Esophagus muscularis mucosa (tissue), 4 donors: ENCODE data around the gene NUP210. TPM values are rescaled to one million over a fixed set of nuclear protein-coding genes. Genes with fewer than 3 reads are reported as not detected.

Source experiments
- DNase-seq: peaks from one replicate; pipeline ENCODE4 v3.0.0-alpha.2; 2017; ENCODE audit errors: extremely low spot score
- H3K27ac ChIP-seq, 4 donors: fragments of 200-600 bp; sonication (generic); replicated peaks in 1 of 4; 1 replicate in 3 of 4; 2 replicates in 1 of 4; pipeline ENCODE4 v1.5.1; 2016 to 2019; ENCODE audit warnings: mild to moderate bottlenecking in 1 of 4
- H3K27me3 ChIP-seq, 4 donors: fragments of 200-600 bp; sonication (generic); one replicate each; pipeline versions ENCODE4 v1.5.1 to v1.6.0; 2016 to 2019
- H3K36me3 ChIP-seq, 4 donors: fragments of 200-600 bp; sonication (generic); one replicate each; pipeline ENCODE4 v1.5.1; 2016 to 2019
- H3K4me1 ChIP-seq, 4 donors: fragments of 200-600 bp; sonication (generic); one replicate each; pipeline ENCODE4 v1.5.1; 2016 to 2019
- H3K4me3 ChIP-seq, 4 donors: fragments of 200-600 bp; sonication (generic); 1 replicate in 2 of 4; 2 replicates in 2 of 4; pipeline ENCODE4 v1.5.1; 2016 to 2019; ENCODE audit warnings: mild to moderate bottlenecking in 4 of 4, moderate library complexity in 1 of 4
- H3K9me3 ChIP-seq, 4 donors: fragments of 200-600 bp; sonication (generic); 1 replicate in 3 of 4; 2 replicates in 1 of 4; pipeline ENCODE4 v1.5.1; 2016 to 2019
- EP300 ChIP-seq: sonication (generic); formaldehyde crosslinking; IDR thresholded peaks from one replicate; pipeline ENCODE4 v1.6.1; 2017; ENCODE audit warnings: antibody characterized with exemption
- POLR2A ChIP-seq: fragments of 450-650 bp; IDR thresholded peaks from one replicate; pipeline ENCODE4 v1.6.1; 2017; ENCODE audit warnings: antibody characterized with exemption, moderate library complexity, mild to moderate bottlenecking, low read depth
- POLR2AphosphoS5 ChIP-seq, 2 donors: sonication (generic); formaldehyde crosslinking; IDR thresholded peaks; one replicate each; pipeline ENCODE4 v1.6.1; 2017; ENCODE audit warnings: antibody characterized with exemption in 2 of 2
- WGBS: methylation state at CpG from one replicate; pipeline ENCODE4 v1.1.5; 2018; 5-methylcytosine and 5-hydroxymethylcytosine counted together
- intact Hi-C: fragments of 100-400 bp; cut with DNase I; formaldehyde crosslinking; loops from one replicate; pipeline ENCODE4 v1.15.1; 2023
- total RNA-seq, 4 donors: library from RNA; depleted of rRNA; stranded (reverse); fragments of >200 nt; gene quantifications; one replicate each; pipeline versions ENCODE4 v1.1.0 to v1.2.1, GENCODE V29; 2016
- TF ChIP-seq, protein P1 (sequence below), 3 experiments: fragments of 200-600 bp in 2 of 3; fragments of 450-650 bp in 1 of 3; sonication (generic) in 2 of 3; IDR thresholded peaks; one replicate each; pipeline ENCODE4 v1.5.1; 2017 to 2019; ENCODE audit warnings: antibody characterized with exemption in 3 of 3, mild to moderate bottlenecking in 2 of 3, moderate library complexity in 1 of 3

Gene NUP210
- total RNA-seq, 4 donors from 2014 or later: 2.5 to 5.2 (median 4.2) TPM

- H3K9me3 ChIP-seq: peaks cover 0 to 15% (median 13%) of the 10 kb centered on the region in 4 donors
- no peak overlapping the region for H3K4me3 ChIP-seq
Observed at GRCh38 chr3:13405614-13406013, 14.5 kb downstream of the NUP210 start.

GRCh38 chr3:13404626-13405452 lies 15.3 kb downstream of the NUP210 start:
- Histone ChIP-seq H3K4me3 (no peak overlapping the region), H3K4me1 (no peaks in the 10 kb centered on the region), H3K27ac (no peak overlapping the region), H3K9me3 (peaks cover 0 to 15% (median 13%) of the 10 kb centered on the region in 4 donors), H3K36me3 (no peaks in the 10 kb centered on the region), H3K27me3 (no peaks in the 10 kb centered on the region)
- intact Hi-C loops: no loop called here
- 79% methylated on average over 6 of the region's 9 CpGs for WGBS
- TF ChIP-seq, protein P1, sequence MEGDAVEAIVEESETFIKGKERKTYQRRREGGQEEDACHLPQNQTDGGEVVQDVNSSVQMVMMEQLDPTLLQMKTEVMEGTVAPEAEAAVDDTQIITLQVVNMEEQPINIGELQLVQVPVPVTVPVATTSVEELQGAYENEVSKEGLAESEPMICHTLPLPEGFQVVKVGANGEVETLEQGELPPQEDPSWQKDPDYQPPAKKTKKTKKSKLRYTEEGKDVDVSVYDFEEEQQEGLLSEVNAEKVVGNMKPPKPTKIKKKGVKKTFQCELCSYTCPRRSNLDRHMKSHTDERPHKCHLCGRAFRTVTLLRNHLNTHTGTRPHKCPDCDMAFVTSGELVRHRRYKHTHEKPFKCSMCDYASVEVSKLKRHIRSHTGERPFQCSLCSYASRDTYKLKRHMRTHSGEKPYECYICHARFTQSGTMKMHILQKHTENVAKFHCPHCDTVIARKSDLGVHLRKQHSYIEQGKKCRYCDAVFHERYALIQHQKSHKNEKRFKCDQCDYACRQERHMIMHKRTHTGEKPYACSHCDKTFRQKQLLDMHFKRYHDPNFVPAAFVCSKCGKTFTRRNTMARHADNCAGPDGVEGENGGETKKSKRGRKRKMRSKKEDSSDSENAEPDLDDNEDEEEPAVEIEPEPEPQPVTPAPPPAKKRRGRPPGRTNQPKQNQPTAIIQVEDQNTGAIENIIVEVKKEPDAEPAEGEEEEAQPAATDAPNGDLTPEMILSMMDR (IDR thresholded peaks at IDR 0.05): no peak
- no peak for TF ChIP-seq POLR2AphosphoS5 (IDR thresholded peaks at IDR 0.05)
- TF ChIP-seq POLR2A: no peak
- TF ChIP-seq EP300: no peak
- DNase-seq: no peak

More at GRCh38 chr3:13405614-13406013, 14.5 kb downstream of the NUP210 start:
- H3K27me3 ChIP-seq: no peaks in the 10 kb centered on the region
- 100% methylated on average over 1 of the region's 1 CpG for WGBS
- no peak overlapping the region for H3K27ac ChIP-seq
- intact Hi-C loops: no loop called here
- no peaks in the 10 kb centered on the region for H3K4me1 ChIP-seq
- H3K36me3 ChIP-seq: no peaks in the 10 kb centered on the region
- TF ChIP-seq, protein P1 (IDR thresholded peaks at IDR 0.05): no peak
- TF ChIP-seq POLR2AphosphoS5 (IDR thresholded peaks at IDR 0.05): no peak
- no peak for DNase-seq

- DNase-seq: no peak
- Histone ChIP-seq H3K9me3 (peaks cover 0 to 12% (median 12%) of the 10 kb centered on the region in 4 donors), H3K27me3 (no peaks in the 10 kb centered on the region), H3K27ac (no peak overlapping the region), H3K4me1 (no peaks in the 10 kb centered on the region), H3K4me3 (no peak overlapping the region), H3K36me3 (peaks cover 0 to 4% (median 0%) of the 10 kb centered on the region in 4 donors)
- 69% methylated on average over 6 of the region's 6 CpGs for WGBS
- TF ChIP-seq EP300 (no peak), POLR2A (no peak), POLR2AphosphoS5 (IDR thresholded peaks at IDR 0.05) (no peak)
- TF ChIP-seq, protein P1 (IDR thresholded peaks at IDR 0.05): no peak
- intact Hi-C loops: no loop called here
Observed at GRCh38 chr3:13403847-13404246, 16.3 kb downstream of the NUP210 start.

DNA sequence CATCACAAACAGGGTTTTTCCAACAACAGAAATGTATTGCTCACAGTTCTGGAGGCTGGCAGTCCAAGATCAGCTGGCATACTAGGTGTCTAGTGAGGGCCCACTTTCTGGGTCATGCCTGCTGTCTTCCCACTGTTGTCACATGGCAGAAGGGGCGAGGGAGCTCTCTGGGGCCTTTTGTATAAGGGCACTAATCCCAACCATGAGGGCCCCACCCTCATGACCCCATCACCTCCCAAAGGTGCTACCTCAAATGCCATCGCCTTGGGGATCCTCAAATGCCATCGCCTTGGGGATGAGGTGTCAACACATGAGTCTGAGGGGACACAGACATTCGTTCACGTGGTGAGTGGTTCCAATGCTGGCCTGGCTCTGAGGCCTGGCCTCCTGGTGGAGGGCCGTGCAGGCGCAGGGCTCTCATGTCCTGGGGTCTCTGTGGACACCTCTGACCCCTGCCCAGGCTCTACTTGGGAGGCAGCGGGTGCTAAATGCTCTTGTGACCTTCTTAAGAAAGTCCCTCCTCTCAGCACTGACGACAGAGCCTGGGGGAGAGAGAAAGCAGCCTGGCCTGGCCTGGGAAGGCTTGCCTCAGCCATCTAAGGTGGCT lies 16.8 kb downstream of the NUP210 start:
- intact Hi-C loops: no loop called here
- 94% methylated on average over 6 of the region's 9 CpGs for WGBS
- Histone ChIP-seq H3K27ac (no peak overlapping the region), H3K4me1 (no peaks in the 10 kb centered on the region), H3K9me3 (peaks cover 0 to 8% (median 6%) of the 10 kb centered on the region in 4 donors), H3K36me3 (peaks cover 0 to 4% (median 0%) of the 10 kb centered on the region in 4 donors), H3K4me3 (no peak overlapping the region), H3K27me3 (no peaks in the 10 kb centered on the region)
- TF ChIP-seq POLR2AphosphoS5 (IDR thresholded peaks at IDR 0.05): no peak
- no peak for TF ChIP-seq EP300
- TF ChIP-seq, protein P1 (IDR thresholded peaks at IDR 0.05): no peak
- DNase-seq: no peak
